Smooth muscle cell (in vitro differentiated cells): ENCODE measurements around the gene CNOT4. TPM values are rescaled to one million over a fixed set of nuclear protein-coding genes. Genes with fewer than 3 reads are reported as not detected.

Experiments
- DNase-seq: peaks from one replicate; lab custom pipeline; 2025; ENCODE audit not compliant: unreplicated experiment; lab: John Stamatoyannopoulos, UW
- H2AFZ ChIP-seq: fragments of 200-600 bp; sonication (generic); 2 replicates; pipeline ENCODE4 v1.6.0; 2016; ENCODE audit warnings: antibody characterized with exemption, low read depth, mild to moderate bottlenecking
- H3F3A ChIP-seq: fragments of 200-600 bp; sonication (generic); 2 replicates; pipeline ENCODE4 v1.6.0; 2017; ENCODE audit warnings: antibody characterized with exemption, low read depth
- H3K27ac ChIP-seq: fragments of 200-600 bp; sonication (generic); 2 replicates; pipeline ENCODE4 v1.5.1; 2016; ENCODE audit warnings: low read depth, mild to moderate bottlenecking
- H3K27me3 ChIP-seq: fragments of 200-600 bp; sonication (generic); 2 replicates; pipeline ENCODE4 v1.6.1; 2016; ENCODE audit warnings: low read depth, mild to moderate bottlenecking
- H3K36me3 ChIP-seq: fragments of 200-600 bp; sonication (generic); 2 replicates; pipeline ENCODE4 v1.5.1; 2016; ENCODE audit warnings: low read depth
- H3K4me1 ChIP-seq: fragments of 200-600 bp; sonication (generic); 2 replicates; pipeline ENCODE4 v1.5.1; 2016; ENCODE audit warnings: low read depth
- H3K4me2 ChIP-seq: fragments of 200-600 bp; sonication (generic); 2 replicates; pipeline ENCODE4 v1.6.0; 2016; ENCODE audit warnings: mild to moderate bottlenecking
- H3K4me3 ChIP-seq: fragments of 200-600 bp; sonication (generic); 2 replicates; pipeline ENCODE4 v1.5.1; 2016; ENCODE audit warnings: mild to moderate bottlenecking
- H3K79me2 ChIP-seq: fragments of 200-600 bp; sonication (generic); 2 replicates; pipeline ENCODE4 v1.6.0; 2016; ENCODE audit warnings: low read depth, mild to moderate bottlenecking
- H3K9ac ChIP-seq: fragments of 200-600 bp; sonication (generic); 2 replicates; pipeline ENCODE4 v1.6.0; 2016; ENCODE audit warnings: low read depth
- H3K9me3 ChIP-seq: fragments of 200-600 bp; sonication (generic); replicated peaks from 2 replicates; pipeline ENCODE4 v1.5.1; 2016; ENCODE audit warnings: low read depth
- H4K20me1 ChIP-seq: fragments of 200-600 bp; sonication (generic); 2 replicates; pipeline ENCODE4 v1.6.0; 2016; ENCODE audit warnings: low read depth
- WGBS: methylation state at CpG from one replicate; pipeline ENCODE4 v1.1.7; 2016; ENCODE audit warnings: low lambda C conversion rate; 5-methylcytosine and 5-hydroxymethylcytosine counted together
- polyA plus RNA-seq: library from polyadenylated mRNA; unstranded; fragments of >200 nt; fragmentation: Nextera tagmentation; extraction: Ambion mirVana; gene quantifications from 2 replicates; pipeline ENCODE4 v1.2.1, GENCODE V29; 2016
- total RNA-seq: library from RNA; depleted of rRNA; stranded (reverse); fragments of >200 nt; gene quantifications from 2 replicates; pipeline ENCODE4 v1.2.3, GENCODE V29; 2014
- TF ChIP-seq, protein P1 (sequence below): fragments of 200-600 bp; sonication (generic); IDR thresholded peaks from 2 replicates; pipeline ENCODE4 v1.5.1; 2017; ENCODE audit warnings: borderline replicate concordance, mild to moderate bottlenecking, antibody characterized with exemption; ENCODE audit not compliant: insufficient read depth, poor library complexity, severe bottlenecking

CNOT4 gene
- total and polyA plus RNA-seq, 2 experiments from 2014 or later, result 15.8 to 22.9 TPM

DNA sequence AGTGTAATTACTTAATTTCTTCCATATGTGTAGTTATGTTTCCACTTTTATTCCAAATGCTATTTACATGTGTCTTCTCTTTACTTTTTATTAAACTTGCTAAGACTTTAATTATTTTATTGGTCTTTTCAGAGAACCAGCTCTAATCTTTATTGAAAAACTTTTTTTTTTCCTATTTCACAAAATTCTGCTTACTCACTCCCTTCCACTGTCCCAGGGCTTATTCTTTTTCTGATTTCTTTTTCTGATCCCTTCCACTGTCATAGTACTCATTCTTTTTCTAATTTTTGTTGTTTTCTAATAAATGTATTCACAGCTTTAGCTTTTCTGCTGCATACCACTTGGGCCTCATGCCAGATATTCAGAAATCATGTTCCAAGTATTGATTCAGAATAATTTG lies 82.7 kb downstream of the CNOT4 start:
- no peak overlapping the region for H2AFZ ChIP-seq
- no peak for DNase-seq
- peaks cover 94% of the 10 kb centered on the region for H4K20me1 ChIP-seq
- H3K9ac ChIP-seq, result no peak overlapping the region
- H3K4me2 ChIP-seq, result no peak overlapping the region
- no peaks in the 10 kb centered on the region for H3F3A ChIP-seq
- H3K27me3 ChIP-seq, result no peaks in the 10 kb centered on the region
- no peaks in the 10 kb centered on the region for H3K36me3 ChIP-seq
- H3K27ac ChIP-seq, result no peak overlapping the region
- TF ChIP-seq, protein P1, sequence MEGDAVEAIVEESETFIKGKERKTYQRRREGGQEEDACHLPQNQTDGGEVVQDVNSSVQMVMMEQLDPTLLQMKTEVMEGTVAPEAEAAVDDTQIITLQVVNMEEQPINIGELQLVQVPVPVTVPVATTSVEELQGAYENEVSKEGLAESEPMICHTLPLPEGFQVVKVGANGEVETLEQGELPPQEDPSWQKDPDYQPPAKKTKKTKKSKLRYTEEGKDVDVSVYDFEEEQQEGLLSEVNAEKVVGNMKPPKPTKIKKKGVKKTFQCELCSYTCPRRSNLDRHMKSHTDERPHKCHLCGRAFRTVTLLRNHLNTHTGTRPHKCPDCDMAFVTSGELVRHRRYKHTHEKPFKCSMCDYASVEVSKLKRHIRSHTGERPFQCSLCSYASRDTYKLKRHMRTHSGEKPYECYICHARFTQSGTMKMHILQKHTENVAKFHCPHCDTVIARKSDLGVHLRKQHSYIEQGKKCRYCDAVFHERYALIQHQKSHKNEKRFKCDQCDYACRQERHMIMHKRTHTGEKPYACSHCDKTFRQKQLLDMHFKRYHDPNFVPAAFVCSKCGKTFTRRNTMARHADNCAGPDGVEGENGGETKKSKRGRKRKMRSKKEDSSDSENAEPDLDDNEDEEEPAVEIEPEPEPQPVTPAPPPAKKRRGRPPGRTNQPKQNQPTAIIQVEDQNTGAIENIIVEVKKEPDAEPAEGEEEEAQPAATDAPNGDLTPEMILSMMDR, result no peak
- peaks cover 70% of the 10 kb centered on the region for H3K79me2 ChIP-seq
- no peaks in the 10 kb centered on the region for H3K4me1 ChIP-seq
- H3K9me3 ChIP-seq, result no peaks in the 10 kb centered on the region
- H3K4me3 ChIP-seq, result no peak overlapping the region

GRCh38 chr7:135425036-135425435 lies 84.9 kb downstream of the CNOT4 start:
- Histone ChIP-seq H3K9ac (no peak overlapping the region), H4K20me1 (peaks cover 99% of the 10 kb centered on the region), H3K27ac (no peak overlapping the region), H2AFZ (no peak overlapping the region), H3K36me3 (no peaks in the 10 kb centered on the region), H3K4me3 (no peak overlapping the region), H3K9me3 (no peaks in the 10 kb centered on the region), H3K4me2 (no peak overlapping the region), H3K4me1 (no peaks in the 10 kb centered on the region), H3F3A (no peaks in the 10 kb centered on the region), H3K79me2 (peaks cover 58% of the 10 kb centered on the region), H3K27me3 (no peaks in the 10 kb centered on the region)
- TF ChIP-seq, protein P1, result no peak
- WGBS, result 97% methylated on average over 2 of the region's 2 CpGs
- no peak for DNase-seq

- peaks cover 93% of the 10 kb centered on the region for H4K20me1 ChIP-seq
Measured at GRCh38 chr7:135420786-135421185, 89.1 kb downstream of the CNOT4 start.

GRCh38 chr7:135416431-135416830 lies 93.5 kb downstream of the CNOT4 start:
- no peaks in the 10 kb centered on the region for H3F3A ChIP-seq
- H3K4me2 ChIP-seq, result no peak overlapping the region
- WGBS, result 94% methylated on average over 3 of the region's 3 CpGs
- H3K9ac ChIP-seq, result no peak overlapping the region
- no peak overlapping the region for H3K27ac ChIP-seq
- H3K9me3 ChIP-seq, result no peaks in the 10 kb centered on the region
- no peak overlapping the region for H2AFZ ChIP-seq
- no peak for DNase-seq
- H3K4me3 ChIP-seq, result no peak overlapping the region
- peaks cover 67% of the 10 kb centered on the region for H4K20me1 ChIP-seq
- H3K36me3 ChIP-seq, result no peaks in the 10 kb centered on the region
- no peaks in the 10 kb centered on the region for H3K4me1 ChIP-seq
- no peaks in the 10 kb centered on the region for H3K27me3 ChIP-seq
- H3K79me2 ChIP-seq, result no peaks in the 10 kb centered on the region
- TF ChIP-seq, protein P1, result no peak

More at GRCh38 chr7:135420786-135421185, 89.1 kb downstream of the CNOT4 start:
- no peaks in the 10 kb centered on the region for H3K36me3 ChIP-seq
- no peak overlapping the region for H3K4me2 ChIP-seq
- H3K27me3 ChIP-seq, result no peaks in the 10 kb centered on the region
- no peak overlapping the region for H3K9ac ChIP-seq
- TF ChIP-seq, protein P1, result no peak
- H3K4me3 ChIP-seq, result no peak overlapping the region
- 94% methylated on average over 4 of the region's 4 CpGs for WGBS
- H3F3A ChIP-seq, result no peaks in the 10 kb centered on the region
- H3K27ac ChIP-seq, result no peak overlapping the region
- H3K79me2 ChIP-seq, result peaks cover 22% of the 10 kb centered on the region
- H3K4me1 ChIP-seq, result no peaks in the 10 kb centered on the region
- DNase-seq, result no peak
- H2AFZ ChIP-seq, result no peak overlapping the region
- no peaks in the 10 kb centered on the region for H3K9me3 ChIP-seq
